Neural progenitor cell (in vitro differentiated cells): Measurements from ENCODE around the gene PEF1.

Experiments used
- CTCF ChIP-seq: fragments of 200-600 bp; sonication (generic); IDR thresholded peaks from 2 replicates; pipeline ENCODE4 v1.5.1; 2017; ENCODE audit warnings: antibody characterized with exemption, mild to moderate bottlenecking
- EZH2 ChIP-seq: fragments of 200-600 bp; sonication (generic); IDR thresholded peaks from 2 replicates; pipeline ENCODE4 v1.6.1; 2017; ENCODE audit warnings: antibody characterized with exemption, mild to moderate bottlenecking, moderate library complexity

DNA sequence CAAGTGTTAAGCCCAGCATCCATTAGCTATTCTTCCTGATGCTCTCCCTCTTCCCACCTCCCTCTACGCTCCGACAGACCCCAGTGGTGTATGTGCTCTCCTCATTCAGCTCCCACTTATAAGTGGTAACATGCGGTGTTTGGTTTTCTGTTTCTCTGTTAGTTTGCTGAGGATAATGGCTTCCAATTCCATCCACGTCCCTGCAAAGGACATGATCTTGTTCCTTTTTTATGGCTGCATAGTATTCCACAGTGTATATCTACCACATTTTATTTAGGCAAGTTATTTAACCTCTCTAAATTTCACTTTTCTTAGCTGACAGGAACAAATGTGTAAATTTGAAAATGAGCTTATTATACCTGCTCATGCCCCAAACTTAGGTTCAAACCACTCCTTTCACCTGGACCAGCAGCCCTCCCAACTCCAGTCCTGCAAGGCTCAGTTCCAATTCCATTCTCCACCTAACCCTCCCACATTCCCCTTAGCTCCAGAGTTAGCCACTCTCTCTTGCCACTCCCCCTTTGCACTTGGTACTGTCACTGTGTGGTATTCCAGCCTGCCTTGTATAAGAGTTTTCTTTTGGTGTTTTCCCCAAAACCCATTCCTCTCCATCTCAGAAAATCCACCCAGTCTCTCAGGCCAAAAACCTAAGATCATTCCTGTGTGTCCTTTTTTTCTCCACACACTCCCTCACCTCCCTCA, 1.7 kb upstream of the PEF1 start:
- TF ChIP-seq CTCF (no peak), EZH2 (no peak)
